ENCODE measurements around the gene WWOX. TPM values are rescaled to one million over a fixed set of nuclear protein-coding genes. Genes with fewer than 3 reads are reported as not detected.

The WWOX gene
- total and polyA plus RNA-seq, 2 of the 4 experiments (the other 2 are of a cell fraction), result 2.7 to 5.4 TPM

DNA sequence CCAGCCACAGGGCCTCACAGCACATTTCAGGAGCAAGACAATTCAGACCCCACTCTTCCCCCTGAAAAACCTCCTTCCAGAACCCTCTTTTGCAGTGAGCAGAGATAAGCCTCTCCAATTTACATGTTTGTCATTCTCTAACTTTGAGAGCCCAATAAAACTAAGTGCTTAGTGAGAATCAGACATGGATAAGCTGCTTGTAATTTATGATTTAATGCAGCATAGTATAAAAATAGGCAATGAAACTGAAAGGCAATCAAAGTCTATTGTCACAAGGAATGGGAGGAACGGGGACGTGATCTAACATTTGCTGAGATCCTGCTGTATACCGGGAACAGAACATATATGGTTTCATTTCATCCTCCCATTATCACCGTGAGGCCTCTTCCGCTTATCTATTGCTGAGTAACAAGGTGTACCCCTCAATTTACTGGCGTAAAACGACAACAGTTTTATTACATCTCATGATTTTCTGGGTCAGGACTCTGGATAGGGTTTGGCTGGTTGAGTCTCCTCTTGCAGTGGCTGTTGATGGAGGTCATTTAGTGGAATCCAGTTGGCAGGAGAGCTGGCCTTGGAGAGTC is 903.7 kb downstream of the WWOX start:
- Histone ChIP-seq H2BK120ac (ENCODE audit: low read depth, low read length) (no peak overlapping the region), H4K5ac (ENCODE audit: low read depth, low read length) (no peak overlapping the region), H2BK20ac (ENCODE audit: low read depth, low read length) (no peak overlapping the region), H4K8ac (ENCODE audit: low read depth in 2 of 2, low read length in 2 of 2) (no peak overlapping the region), H2AK5ac (ENCODE audit: low read depth, low read length) (no peak overlapping the region), H3K79me1 (ENCODE audit: low read depth in 1 of 2, low read length in 2 of 2) (no peaks in the 10 kb centered on the region), H2AK9ac (replicated peaks; ENCODE audit: low read depth, low read length, poor library complexity) (no peak overlapping the region), H3K9me1 (ENCODE audit: insufficient read depth, low read length) (no peaks in the 10 kb centered on the region), H3K4me1 (ENCODE audit: control insufficient read depth, insufficient read depth, low read length) (no peaks in the 10 kb centered on the region), H4K20me1 (ENCODE audit: insufficient read depth, low read length) (no peaks in the 10 kb centered on the region), H3K27ac (ENCODE audit: insufficient read depth, low read length) (no peak overlapping the region), H4K91ac (ENCODE audit: insufficient read depth, low read depth, low read length) (no peak overlapping the region), H3K4me2 (ENCODE audit: low read depth, low read length) (no peak overlapping the region), H3K18ac (ENCODE audit: low read depth, low read length) (no peak overlapping the region), H3K9me3 (ENCODE audit: control insufficient read depth, insufficient read depth, low read length) (peaks cover 41% of the 10 kb centered on the region), H3K9ac (ENCODE audit: low read depth, low read length) (no peak overlapping the region), H3K23ac (ENCODE audit: low read depth, low read length) (no peak overlapping the region), H2AFZ (replicated peaks; ENCODE audit: low read length, poor library complexity) (no peak overlapping the region), H3K27me3 (ENCODE audit: control insufficient read depth, insufficient read depth, low read length) (no peaks in the 10 kb centered on the region), H2BK15ac (ENCODE audit: low read depth, low read length) (no peak overlapping the region), H3K4me3 (ENCODE audit: insufficient read depth, low read depth, low read length) (no peak overlapping the region), H2BK5ac (ENCODE audit: low read depth, low read length, poor library complexity, severe bottlenecking) (no peak overlapping the region), H3K36me3 (ENCODE audit: control insufficient read depth, insufficient read depth, low read length) (no peaks in the 10 kb centered on the region), H3K14ac (replicated peaks; ENCODE audit: low read depth, low read length) (no peak overlapping the region), H3K56ac (ENCODE audit: extremely low read depth, insufficient read depth, low read length) (no peak overlapping the region), H3K4ac (ENCODE audit: low read depth, low read length) (no peak overlapping the region)
- no TSS peak for BruUV-seq (replicated peaks)
- in situ Hi-C loops (cut with MboI; ENCODE audit: low sequenced_read_pairs), result no loop called here
- POLR2A ChIA-PET (ENCODE audit: unreplicated experiment), result no interaction called here
- no peak for DNase-seq
- intact Hi-C loops (cut with micrococcal nuclease), result no loop called here
- no peak for ATAC-seq (ENCODE audit: low read depth)
- CTCF ChIA-PET, result no interaction called here
- no peak for TF ChIP-seq SMC3 (IDR thresholded peaks at IDR 0.05; ENCODE audit: low read depth, low read length)
- TF ChIP-seq, protein P1, sequence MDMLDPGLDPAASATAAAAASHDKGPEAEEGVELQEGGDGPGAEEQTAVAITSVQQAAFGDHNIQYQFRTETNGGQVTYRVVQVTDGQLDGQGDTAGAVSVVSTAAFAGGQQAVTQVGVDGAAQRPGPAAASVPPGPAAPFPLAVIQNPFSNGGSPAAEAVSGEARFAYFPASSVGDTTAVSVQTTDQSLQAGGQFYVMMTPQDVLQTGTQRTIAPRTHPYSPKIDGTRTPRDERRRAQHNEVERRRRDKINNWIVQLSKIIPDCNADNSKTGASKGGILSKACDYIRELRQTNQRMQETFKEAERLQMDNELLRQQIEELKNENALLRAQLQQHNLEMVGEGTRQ (IDR thresholded peaks at IDR 0.05; ENCODE audit: low read depth, low read length), result no peak
- no peak for TF ChIP-seq BHLHE40 (IDR thresholded peaks at IDR 0.05; ENCODE audit: low read depth, low read length)
- TF ChIP-seq, protein P2, sequence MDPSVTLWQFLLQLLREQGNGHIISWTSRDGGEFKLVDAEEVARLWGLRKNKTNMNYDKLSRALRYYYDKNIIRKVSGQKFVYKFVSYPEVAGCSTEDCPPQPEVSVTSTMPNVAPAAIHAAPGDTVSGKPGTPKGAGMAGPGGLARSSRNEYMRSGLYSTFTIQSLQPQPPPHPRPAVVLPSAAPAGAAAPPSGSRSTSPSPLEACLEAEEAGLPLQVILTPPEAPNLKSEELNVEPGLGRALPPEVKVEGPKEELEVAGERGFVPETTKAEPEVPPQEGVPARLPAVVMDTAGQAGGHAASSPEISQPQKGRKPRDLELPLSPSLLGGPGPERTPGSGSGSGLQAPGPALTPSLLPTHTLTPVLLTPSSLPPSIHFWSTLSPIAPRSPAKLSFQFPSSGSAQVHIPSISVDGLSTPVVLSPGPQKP (IDR thresholded peaks at IDR 0.05; ENCODE audit: borderline replicate concordance, low read depth, low read length), result no peak
- TF ChIP-seq, protein P3, sequence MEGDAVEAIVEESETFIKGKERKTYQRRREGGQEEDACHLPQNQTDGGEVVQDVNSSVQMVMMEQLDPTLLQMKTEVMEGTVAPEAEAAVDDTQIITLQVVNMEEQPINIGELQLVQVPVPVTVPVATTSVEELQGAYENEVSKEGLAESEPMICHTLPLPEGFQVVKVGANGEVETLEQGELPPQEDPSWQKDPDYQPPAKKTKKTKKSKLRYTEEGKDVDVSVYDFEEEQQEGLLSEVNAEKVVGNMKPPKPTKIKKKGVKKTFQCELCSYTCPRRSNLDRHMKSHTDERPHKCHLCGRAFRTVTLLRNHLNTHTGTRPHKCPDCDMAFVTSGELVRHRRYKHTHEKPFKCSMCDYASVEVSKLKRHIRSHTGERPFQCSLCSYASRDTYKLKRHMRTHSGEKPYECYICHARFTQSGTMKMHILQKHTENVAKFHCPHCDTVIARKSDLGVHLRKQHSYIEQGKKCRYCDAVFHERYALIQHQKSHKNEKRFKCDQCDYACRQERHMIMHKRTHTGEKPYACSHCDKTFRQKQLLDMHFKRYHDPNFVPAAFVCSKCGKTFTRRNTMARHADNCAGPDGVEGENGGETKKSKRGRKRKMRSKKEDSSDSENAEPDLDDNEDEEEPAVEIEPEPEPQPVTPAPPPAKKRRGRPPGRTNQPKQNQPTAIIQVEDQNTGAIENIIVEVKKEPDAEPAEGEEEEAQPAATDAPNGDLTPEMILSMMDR (conservative IDR thresholded peaks at IDR 0.05; ENCODE audit: low read depth, low read length), result no peak
- TF ChIP-seq FOS (IDR thresholded peaks at IDR 0.05; ENCODE audit: low read depth, low read length), result no peak
- TF ChIP-seq CHD1 (IDR thresholded peaks at IDR 0.05; ENCODE audit: low read depth, low read length), result no peak
- TF ChIP-seq MAFK (IDR thresholded peaks at IDR 0.05; ENCODE audit: low read depth, low read length), result no peak
- no peak for TF ChIP-seq CEBPB (IDR thresholded peaks at IDR 0.05; ENCODE audit: low read depth, low read length)
- TF ChIP-seq RFX5 (IDR thresholded peaks at IDR 0.05; ENCODE audit: low read depth, low read length), result no peak
- TF ChIP-seq RAD21 (IDR thresholded peaks at IDR 0.05; ENCODE audit: low read length), result no peak
- no peak for TF ChIP-seq POLR2A (IDR thresholded peaks at IDR 0.05; ENCODE audit: low read depth, low read length)
- TF ChIP-seq NFE2L2 (IDR thresholded peaks at IDR 0.05; ENCODE audit: low read depth, low read length), result no peak
- dilution Hi-C loops (cut with HindIII; ENCODE audit: low sequenced_read_pairs, unreplicated experiment), result no loop called here
- no CpG with 5 or more reads among the region's 7 CpGs for WGBS, 2 experiments (ENCODE audit: extremely low coverage in 2 of 2, insufficient read length in 1 of 2)
